ENCODE measurements around the gene CBX3. TPM values are rescaled to one million over a fixed set of nuclear protein-coding genes. Genes with fewer than 3 reads are reported as not detected.

Gene CBX3
- total and polyA plus RNA-seq, 10 of the 15 experiments (the other 5 are each of a cell fraction or from before 2014, with no cell fraction given), result 153 to 307 (median 225) TPM

DNA sequence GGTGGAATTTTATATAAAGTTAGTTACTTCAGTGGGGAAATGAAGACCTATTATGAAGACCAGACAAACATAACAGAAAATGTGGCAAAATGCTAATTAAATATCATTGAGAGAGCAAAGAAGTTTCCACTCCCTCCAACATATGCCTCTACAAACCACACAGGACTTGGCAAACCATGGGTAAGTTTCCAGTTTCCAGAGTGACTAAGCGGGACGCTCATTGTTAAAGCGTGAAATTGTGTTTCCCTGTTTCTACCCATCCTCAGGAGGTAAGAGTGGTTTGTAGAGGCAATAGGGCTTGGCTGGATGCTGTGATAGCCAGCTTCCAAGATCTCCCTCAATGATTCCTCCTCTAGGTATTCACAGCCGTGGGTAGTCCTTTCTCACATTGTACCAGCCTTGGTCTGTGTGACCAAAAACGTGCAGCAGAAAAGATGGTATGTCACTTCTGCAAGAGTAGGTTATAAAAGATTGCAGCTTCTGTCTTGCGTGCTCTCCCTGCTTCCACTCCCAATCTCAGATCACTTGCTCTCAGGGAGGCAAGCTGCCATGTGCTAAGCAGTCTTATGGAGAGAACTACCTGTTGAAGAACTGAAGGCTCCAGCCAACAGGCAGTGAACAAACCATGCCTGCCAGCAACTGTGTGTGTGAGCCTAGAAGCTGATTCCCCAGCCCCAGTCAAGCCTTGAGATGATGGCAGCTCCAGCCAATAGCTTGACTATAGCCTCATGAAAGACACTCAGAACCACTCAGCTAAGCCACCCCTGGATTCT, 35.7 kb downstream of the CBX3 start (continued):
- TF ChIP-seq ATF3 (IDR thresholded peaks at IDR 0.05; ENCODE audit: borderline replicate concordance, extremely low read depth, low read depth, low read length) (no peak), GABPA (IDR thresholded peaks at IDR 0.05; ENCODE audit: low read depth) (no peak)

DNA sequence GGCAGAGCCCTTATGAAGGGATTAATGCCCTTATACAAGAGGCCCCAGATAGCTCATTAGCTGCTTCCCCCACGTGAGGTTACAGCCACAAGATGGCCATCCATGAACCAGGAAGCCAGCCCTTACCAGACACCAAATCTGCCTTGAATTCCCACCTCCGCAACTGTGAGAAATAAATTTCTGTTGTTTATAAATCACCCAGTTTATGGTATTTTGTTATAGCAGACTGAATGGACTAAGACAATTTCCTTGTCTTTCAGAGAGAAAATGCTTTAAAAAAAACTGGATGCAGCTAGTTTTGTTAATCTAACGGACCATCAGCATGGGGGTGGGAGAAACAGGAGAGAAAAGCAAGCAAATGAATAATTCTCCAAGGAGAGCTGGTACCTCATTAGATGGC, 36.5 kb downstream of the CBX3 start:
- no peak for DNase-seq (ENCODE audit: low read depth, low spot score)
- ChIA-PET POLR2A (no interaction called here), CTCF (no interaction called here), RAD21 (ENCODE audit: unreplicated experiment) (no interaction called here), SMC1A (ENCODE audit: uncharacterized antibody, unreplicated experiment) (interaction anchor here (0.5 kb wide), 1 partner anchor 14 kb away, joined by 5 read pairs; no protein-coding TSS in a partner anchor)
- intact Hi-C loops (cut with micrococcal nuclease; ENCODE audit: unreplicated experiment), result no loop called here
- no peak for ATAC-seq
- Histone ChIP-seq H3K9me3 (replicated peaks; ENCODE audit: control insufficient read depth, insufficient read depth, low read length) (no peaks in the 10 kb centered on the region), H3K27ac (ENCODE audit: control insufficient read depth, insufficient read depth) (no peak overlapping the region), H3K27me3 (replicated peaks in 1 of 2; ENCODE audit: control insufficient read depth in 2 of 2, insufficient read depth in 2 of 2, low read length in 1 of 2) (peaks cover 0 to 3% of the 10 kb centered on the region in 2 experiments; a peak in 1 of 4 replicates), H2AFZ (ENCODE audit: control insufficient read depth, low read depth, low read length) (no peak overlapping the region), H3K36me3 (ENCODE audit: control insufficient read depth in 2 of 2, insufficient read depth in 2 of 2, low read length in 1 of 2) (no peaks in the 10 kb centered on the region), H3K4me1 (ENCODE audit: control insufficient read depth, insufficient read depth, low read length) (no peaks in the 10 kb centered on the region), H3K4me3 (no peak overlapping the region), H3K9ac (ENCODE audit: control insufficient read depth, insufficient read depth, low read length) (no peak overlapping the region), H3K4me2 (ENCODE audit: control insufficient read depth, insufficient read depth) (no peak overlapping the region), H3K79me2 (ENCODE audit: control insufficient read depth, insufficient read depth, low read length) (no peaks in the 10 kb centered on the region), H4K20me1 (ENCODE audit: control insufficient read depth, insufficient read depth) (no peaks in the 10 kb centered on the region)
- no peak for TF ChIP-seq NFYA (IDR thresholded peaks at IDR 0.05; ENCODE audit: borderline replicate concordance, low read depth, low read length)
- TF ChIP-seq BACH1 (IDR thresholded peaks at IDR 0.05; ENCODE audit: borderline replicate concordance), result no peak
- TF ChIP-seq USF2 (IDR thresholded peaks at IDR 0.05; ENCODE audit: borderline replicate concordance, low read depth, low read length), result no peak
- TF ChIP-seq SREBF1 (IDR thresholded peaks at IDR 0.05; ENCODE audit: low read length), result no peak
- no peak for TF ChIP-seq CEBPB (IDR thresholded peaks at IDR 0.05; ENCODE audit: borderline replicate concordance in 1 of 2, low read depth in 2 of 2, low read length in 2 of 2)
- no peak for TF ChIP-seq SMARCA5 (IDR thresholded peaks at IDR 0.05)
- TF ChIP-seq, protein P1, sequence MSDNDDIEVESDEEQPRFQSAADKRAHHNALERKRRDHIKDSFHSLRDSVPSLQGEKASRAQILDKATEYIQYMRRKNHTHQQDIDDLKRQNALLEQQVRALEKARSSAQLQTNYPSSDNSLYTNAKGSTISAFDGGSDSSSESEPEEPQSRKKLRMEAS (IDR thresholded peaks at IDR 0.05; ENCODE audit: low read depth, low read length), result no peak
- BruUV-seq (replicated peaks), result no TSS peak
- FAIRE-seq, result no peak
- in situ Hi-C loops (cut with MboI), result no loop called here
- 57% methylated on average over 3 of the region's 3 CpGs for WGBS (ENCODE audit: insufficient coverage, insufficient replicate concordance, low lambda C conversion rate, missing lambda C conversion rate)

All from GM12878 (cell line).